ENCODE results near the gene DPY19L1.
"Not testable (repeated sequence)": the region's sequence is repeated elsewhere in the genome, so short reads cannot be mapped to it uniquely, and the experiment has no call there.

DPY19L1 gene

DNA sequence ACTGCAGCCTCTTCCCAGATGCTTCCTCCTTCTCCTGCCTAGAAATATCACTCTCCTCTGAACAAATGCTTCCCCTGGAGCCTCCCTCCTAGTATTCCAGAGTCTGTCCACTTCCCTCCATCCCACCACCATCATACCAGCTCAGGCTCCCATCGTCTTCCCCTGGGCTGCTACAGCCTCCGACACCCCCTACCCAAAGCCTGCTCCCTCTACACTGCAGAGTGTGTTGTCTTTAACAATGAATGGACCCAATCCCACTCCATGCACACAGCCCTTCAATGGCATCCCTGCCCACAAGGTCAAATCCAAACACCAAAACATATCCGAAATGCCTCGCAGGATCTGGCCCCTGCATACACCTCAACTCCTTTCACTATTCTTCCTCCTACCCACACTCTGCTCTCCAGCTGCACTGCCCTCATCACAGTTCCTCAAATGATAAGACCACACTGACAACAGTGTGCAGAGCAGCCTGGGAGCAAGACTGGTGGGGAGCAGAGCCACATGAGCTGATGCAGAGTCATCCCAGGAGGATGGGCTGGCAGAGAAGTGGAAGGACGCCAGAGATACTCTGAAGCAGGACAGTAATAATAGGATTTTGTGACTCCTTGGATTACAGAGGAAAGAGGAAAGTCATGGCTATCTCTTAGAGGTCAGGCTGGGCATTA lies 40.7 kb downstream of the DPY19L1 start:
- H3K27ac ChIP-seq; DNase-seq (ENCODE audit: low read depth, low spot score): not testable (repeated sequence)

DNA sequence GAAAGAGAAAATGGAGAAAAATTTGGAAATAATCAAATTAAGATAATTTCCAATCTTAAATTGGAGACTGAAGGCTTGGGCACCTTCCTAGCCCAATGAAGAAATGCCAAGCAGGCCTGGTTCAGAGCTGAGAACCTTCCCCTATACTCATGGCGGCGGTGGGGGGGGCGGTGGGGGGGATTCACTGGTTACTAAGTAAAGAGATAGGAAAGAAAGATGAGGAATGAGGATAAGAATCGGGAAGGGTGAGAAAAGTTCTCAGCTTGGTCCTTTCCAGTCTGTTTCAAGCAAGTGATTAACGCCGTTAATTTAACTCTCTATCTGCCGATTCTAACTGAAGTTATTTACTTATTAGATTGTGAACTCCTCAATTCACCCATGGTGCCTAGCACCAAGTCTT lies 41.5 kb downstream of the DPY19L1 start:
- no peak for DNase-seq (ENCODE audit: low read depth, low spot score)
- H3K27ac ChIP-seq: no peak overlapping the region

DNA sequence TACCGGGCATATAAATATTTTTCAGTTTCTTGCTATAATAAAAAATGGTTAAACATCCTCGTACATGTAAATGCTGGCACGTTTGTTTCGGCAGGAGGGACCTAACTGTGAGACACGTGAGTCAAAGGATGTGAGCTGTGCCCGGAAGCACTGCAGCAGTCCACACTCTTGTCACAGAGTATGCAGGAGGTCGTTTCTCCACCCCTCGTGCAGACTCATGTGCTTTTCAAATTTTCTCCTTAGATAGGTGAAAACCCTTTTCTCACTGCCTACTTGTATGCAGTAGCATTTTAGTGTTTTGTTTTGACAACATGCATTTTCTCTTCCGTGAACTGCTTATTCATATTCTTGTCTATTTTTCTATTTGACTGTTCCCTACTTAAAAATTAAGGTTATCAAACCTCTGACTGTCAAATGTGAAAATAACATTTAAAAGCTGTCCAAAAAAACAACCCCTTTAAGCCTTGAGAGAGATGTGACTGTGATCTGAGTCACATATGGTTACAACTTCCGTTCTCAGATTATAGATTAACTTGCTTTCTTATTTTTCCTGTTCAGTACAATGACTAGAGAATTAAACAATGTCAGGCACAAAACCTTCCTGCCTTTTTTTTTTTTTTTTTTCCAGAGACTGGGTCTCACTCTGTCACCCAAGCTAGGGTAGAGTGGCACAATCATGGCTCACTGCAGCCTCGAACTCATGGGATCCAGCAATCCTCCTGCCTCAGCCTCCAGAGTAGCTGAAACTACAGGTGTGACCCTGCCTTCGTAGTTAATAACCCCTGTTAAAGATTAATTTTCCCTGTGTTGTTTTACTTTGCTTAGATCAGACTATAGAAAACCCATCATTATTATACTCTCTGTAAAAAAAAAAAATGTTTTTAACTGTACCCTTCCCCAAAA lies 45.1 kb downstream of the DPY19L1 start:
- H3K27ac ChIP-seq: peak overlapping the region; percentile 78
- DNase-seq (ENCODE audit: low read depth, low spot score): no peak

DNA sequence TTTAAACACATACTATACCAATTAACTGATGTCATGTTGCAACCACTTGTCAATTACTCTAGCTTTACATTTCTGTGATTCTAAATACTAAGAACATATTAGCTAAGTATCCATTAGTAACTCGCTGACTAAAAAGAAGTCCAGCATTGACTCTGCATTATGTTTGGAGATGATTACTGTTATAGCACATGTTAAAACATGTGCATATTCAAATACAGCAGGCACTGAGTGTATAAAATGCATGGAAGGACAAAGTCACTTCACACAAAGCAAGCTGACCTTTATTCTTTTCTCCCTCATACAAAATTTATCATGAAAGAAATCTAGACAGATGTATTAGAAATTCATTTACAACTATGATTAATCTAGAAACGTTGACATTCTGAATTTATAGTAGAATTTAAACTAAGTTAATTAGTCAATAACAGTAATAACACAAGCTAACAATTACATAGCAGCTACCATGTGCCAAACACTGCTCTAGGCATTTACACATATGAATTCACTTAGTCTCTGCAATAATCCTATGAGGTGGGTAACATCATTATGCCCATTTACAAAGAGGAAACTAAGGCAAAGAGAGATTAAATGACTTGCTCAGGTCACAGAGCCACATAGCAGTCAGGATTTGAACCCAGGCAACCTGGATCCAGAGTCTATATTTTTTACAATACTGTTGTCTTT lies 48.7 kb downstream of the DPY19L1 start:
- not testable (repeated sequence) for H3K27ac ChIP-seq; DNase-seq (ENCODE audit: low read depth, low spot score)

DNA sequence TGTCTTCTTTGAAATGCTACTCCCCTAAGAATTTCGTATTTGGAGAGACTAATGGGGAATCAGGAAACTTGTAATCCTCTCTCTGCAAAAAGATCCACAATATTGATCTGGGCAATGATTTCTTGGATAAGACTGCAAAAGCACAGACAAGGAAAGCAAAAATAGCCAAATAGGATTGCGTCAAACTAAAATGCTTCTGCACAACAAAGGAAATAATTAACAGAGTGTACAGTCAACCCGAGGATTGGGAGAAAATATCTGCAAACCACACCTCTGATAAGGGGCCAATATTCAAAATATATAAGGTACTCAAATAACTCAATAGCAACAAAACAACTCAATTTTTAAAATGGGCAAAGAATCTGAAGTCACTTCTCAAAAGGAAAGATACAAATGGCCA lies 52.1 kb downstream of the DPY19L1 start:
- not testable (repeated sequence) for H3K27ac ChIP-seq; DNase-seq (ENCODE audit: low read depth, low spot score)

DNA sequence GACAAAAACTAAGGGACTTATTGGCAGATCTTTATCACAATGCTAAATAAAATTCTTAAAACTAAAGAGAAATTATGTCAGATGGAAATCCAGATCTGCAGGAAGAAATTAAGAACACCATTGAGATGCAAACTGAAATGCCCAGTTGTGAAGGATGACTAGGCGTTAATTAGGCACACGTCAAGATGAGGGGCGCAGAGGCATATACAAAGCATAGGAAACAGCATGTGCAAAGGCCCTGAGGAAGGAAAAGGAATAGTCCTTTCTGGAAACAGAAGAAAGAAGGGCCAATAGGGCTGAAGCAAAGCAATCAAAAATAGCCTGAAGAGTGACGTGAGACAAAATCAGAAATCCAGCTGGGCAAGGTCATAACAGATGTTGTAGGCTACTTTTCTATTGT lies 53.1 kb downstream of the DPY19L1 start:
- not testable (repeated sequence) for H3K27ac ChIP-seq; DNase-seq (ENCODE audit: low read depth, low spot score)

GRCh38 chr7:34982371-34983019 lies 54.8 kb downstream of the DPY19L1 start:
- no peak for DNase-seq (ENCODE audit: low read depth, low spot score)

DNA sequence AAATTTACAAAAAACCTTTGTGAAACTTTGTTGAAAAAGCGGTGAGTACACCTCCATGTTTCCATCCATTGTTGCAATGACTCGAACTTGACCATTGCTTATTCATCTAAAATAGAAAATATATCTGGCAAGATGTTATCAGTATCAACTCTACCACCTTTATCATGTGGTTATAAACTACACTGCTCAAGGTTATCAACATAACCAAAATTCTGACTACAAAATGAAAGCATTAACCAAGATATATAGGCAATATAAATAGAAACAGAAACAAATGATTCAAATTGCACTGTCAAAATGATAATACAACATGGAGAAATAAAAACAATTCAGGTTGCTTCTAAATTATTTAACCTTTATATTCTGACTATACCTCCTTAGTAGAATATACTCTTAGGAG lies 58.2 kb downstream of the DPY19L1 start:
- not testable (repeated sequence) for H3K27ac ChIP-seq; DNase-seq (ENCODE audit: low read depth, low spot score)

More at GRCh38 chr7:34982371-34983019, 54.8 kb downstream of the DPY19L1 start:
- no peak overlapping the region for H3K27ac ChIP-seq

DNA sequence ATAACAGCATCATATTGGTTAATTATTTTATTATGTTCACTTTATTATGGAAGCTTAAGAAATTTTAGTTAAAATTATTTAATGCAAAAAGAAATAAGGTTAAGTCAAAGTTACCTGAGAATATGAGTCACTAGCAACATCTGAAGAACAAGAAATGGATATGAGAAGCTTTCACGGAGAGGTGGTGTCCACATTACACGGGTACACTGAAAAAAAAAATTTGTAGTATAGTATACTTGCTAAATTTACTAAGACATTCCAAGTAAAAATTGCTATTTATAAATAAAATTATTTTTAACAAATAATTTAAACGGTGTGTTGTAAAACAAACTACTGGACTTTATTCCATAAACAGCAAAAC lies 63.9 kb downstream of the DPY19L1 start:
- DNase-seq (ENCODE audit: low read depth, low spot score): no peak
- no peak overlapping the region for H3K27ac ChIP-seq

DNA sequence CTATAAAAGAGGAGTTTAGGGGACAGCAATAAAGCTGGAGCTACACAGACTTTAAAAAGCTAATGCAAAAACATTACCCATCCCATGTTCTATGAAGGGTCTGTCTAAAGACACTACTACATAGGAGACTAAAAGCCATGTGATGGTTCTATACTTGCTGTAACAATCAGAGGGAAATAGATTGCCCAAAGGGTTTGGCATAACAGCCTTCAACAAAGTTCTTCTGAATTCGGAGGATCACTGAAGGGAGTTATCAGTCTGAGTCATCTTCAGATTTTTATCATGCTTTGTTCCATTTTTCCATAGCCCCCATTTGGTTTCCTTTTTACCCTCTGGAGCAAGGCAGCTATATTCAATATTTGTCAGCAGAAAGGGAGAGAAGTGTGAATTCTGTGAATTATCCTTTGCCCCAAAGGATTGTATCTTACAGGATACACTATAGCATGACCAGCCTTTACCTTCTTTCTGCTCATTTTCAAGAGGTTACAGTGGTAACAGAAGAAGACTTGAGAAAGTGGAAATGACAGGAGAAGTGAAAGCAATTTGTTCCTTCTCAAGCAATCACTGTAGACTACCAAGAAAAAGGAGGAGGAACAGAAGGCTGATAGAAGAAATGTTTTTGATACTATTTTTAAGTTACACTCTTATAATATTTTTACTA lies 64.4 kb downstream of the DPY19L1 start:
- H3K27ac ChIP-seq; DNase-seq (ENCODE audit: low read depth, low spot score): not testable (repeated sequence)

DNA sequence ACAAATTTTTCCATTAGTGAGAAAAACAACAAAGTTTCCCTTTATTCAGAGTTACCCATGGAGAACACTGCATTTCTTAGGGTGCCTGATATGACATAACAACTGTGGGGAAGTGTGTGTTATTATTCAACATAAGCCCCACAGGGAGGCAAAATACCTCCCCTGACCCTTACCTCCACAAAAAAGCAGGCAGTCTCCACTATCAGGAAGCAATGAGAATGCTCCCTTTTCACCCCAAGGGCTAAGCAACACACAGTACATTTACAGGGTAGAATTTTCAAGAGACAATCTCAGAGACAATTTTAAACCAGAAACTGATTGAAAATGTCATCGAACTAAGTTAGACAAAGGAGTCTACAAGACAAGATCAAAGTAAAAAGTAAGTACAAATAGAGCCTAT lies 69.5 kb downstream of the DPY19L1 start:
- not testable (repeated sequence) for H3K27ac ChIP-seq; DNase-seq (ENCODE audit: low read depth, low spot score)

DNA sequence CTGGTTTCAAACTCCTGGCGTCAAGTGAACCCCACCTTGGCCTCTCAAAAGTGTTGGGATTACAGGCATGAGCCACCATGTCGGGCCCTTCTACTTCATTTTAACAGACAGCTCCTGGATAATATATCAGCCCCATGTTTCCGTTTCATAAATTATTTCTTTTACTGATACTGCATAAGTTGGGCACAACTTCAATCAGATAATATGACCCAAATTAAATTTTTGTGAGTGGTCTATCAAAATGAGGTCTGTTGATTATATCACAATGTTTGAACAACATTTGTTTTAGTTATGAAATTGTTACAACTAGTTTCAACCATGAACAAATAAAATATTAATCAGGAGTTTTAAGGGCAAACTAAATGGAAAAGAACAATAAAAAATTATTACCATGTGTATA lies 70.8 kb downstream of the DPY19L1 start:
- not testable (repeated sequence) for DNase-seq (ENCODE audit: low read depth, low spot score); H3K27ac ChIP-seq

GRCh38 chr7:34958021-34958420 lies 79.3 kb downstream of the DPY19L1 start:
- DNase-seq (ENCODE audit: low read depth, low spot score): no peak

GRCh38 chr7:34952822-34953221 lies 84.5 kb downstream of the DPY19L1 start:
- DNase-seq (ENCODE audit: low read depth, low spot score): no peak
- no peak overlapping the region for H3K27ac ChIP-seq

More at GRCh38 chr7:34958021-34958420, 79.3 kb downstream of the DPY19L1 start:
- H3K27ac ChIP-seq: no peak overlapping the region

GRCh38 chr7:34949361-34949760 lies 87.9 kb downstream of the DPY19L1 start:
- DNase-seq (ENCODE audit: low read depth, low spot score): no peak
- no peak overlapping the region for H3K27ac ChIP-seq

- not testable (repeated sequence) for DNase-seq (ENCODE audit: low read depth, low spot score); H3K27ac ChIP-seq
These were observed 89.9 kb downstream of the DPY19L1 start for GRCh38 chr7:34947427-34947826.

GRCh38 chr7:34946486-34946885 lies 90.8 kb downstream of the DPY19L1 start:
- DNase-seq (ENCODE audit: low read depth, low spot score): no peak
- H3K27ac ChIP-seq: no peak overlapping the region

- DNase-seq (ENCODE audit: low read depth, low spot score); H3K27ac ChIP-seq: not testable (repeated sequence)
These were observed 91.3 kb downstream of the DPY19L1 start for GRCh38 chr7:34945894-34946477.

GRCh38 chr7:34939175-34939574 lies 98.1 kb downstream of the DPY19L1 start:
- DNase-seq (ENCODE audit: low read depth, low spot score): no peak
- no peak overlapping the region for H3K27ac ChIP-seq
